Omental fat pad (tissue), 4 donors: ENCODE data around the gene GULP1. TPM values are rescaled to one million over a fixed set of nuclear protein-coding genes. Genes with fewer than 3 reads are reported as not detected.

Source experiments
- ATAC-seq: fragments of 150-250 bp; one replicate; pipeline ENCODE4 v1.9.1; 2016; ENCODE audit warnings: mild to moderate bottlenecking, moderate library complexity; ENCODE audit not compliant: low FRiP score
- DNase-seq: peaks from one replicate; pipeline ENCODE4 v3.0.0-alpha.2; 2019; ENCODE audit warnings: low spot score
- CTCF ChIP-seq, 3 donors: fragments of 450-650 bp; IDR thresholded peaks; one replicate each; pipeline ENCODE4 v1.5.1; 2016 to 2017; ENCODE audit warnings: antibody characterized with exemption in 3 of 3, mild to moderate bottlenecking in 3 of 3, moderate library complexity in 2 of 3
- total RNA-seq, 4 donors: library from RNA; depleted of rRNA; stranded (reverse); fragments of >200 nt; gene quantifications; one replicate each; pipeline ENCODE4 v1.1.0, GENCODE V29; 2016

GULP1 gene
- total RNA-seq, 4 donors from 2014 or later: 14.1 to 31.5 (median 16.5) TPM

- no peak for TF ChIP-seq CTCF (IDR thresholded peaks at IDR 0.05)
- DNase-seq (no peak), ATAC-seq (no peak)
These were observed 224.2 kb downstream of the GULP1 start for GRCh38 chr2:188515918-188516317.

- DNase-seq: no peak
- no peak for TF ChIP-seq CTCF (IDR thresholded peaks at IDR 0.05)
- no peak for ATAC-seq
These were observed 226.0 kb downstream of the GULP1 start for GRCh38 chr2:188517549-188518215.

- no peak for TF ChIP-seq CTCF (IDR thresholded peaks at IDR 0.05)
- ATAC-seq: no peak
- no peak for DNase-seq
These were observed 226.7 kb downstream of the GULP1 start for GRCh38 chr2:188518381-188518780.

DNA sequence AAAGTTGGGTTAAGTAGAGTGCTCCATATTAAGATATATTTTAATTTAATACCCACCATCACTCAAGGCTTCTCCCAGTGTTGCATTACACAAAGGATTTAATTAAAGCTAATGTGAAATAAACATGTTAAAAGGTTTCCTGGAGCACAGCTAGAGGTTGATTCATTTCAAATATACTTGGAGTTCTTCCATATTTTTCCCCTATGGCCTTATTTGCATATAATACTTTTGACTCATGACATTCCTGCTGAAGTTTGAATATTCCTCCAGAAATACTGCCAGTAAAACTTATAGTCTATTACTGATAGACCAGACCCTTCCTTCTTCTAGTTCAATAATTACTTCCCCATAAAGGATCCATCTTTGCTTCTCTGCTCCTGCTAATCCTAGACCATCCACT, 227.5 kb downstream of the GULP1 start:
- ATAC-seq (no peak), DNase-seq (no peak)
- no peak for TF ChIP-seq CTCF (IDR thresholded peaks at IDR 0.05)

GRCh38 chr2:188522517-188522916, 230.8 kb downstream of the GULP1 start:
- TF ChIP-seq CTCF (IDR thresholded peaks at IDR 0.05): no peak
- ATAC-seq: no peak
- no peak for DNase-seq

DNA sequence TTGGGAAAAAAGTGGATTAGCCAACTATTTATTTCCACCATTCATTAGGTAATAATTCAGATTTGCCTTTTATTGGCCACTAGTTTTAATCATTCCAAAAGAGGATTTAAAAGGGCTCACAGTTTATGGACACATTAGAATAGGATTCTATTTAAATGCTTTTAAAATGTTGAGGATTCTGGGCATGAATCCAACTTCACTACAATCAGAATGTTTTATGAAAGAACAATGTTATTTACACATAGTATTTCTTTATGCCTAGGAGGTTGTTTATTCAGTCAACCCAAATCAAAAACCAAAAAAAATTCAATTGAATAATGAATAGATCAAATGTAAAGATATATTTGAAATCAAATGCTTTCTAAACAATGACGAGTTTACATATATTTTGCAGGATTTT, 232.2 kb downstream of the GULP1 start:
- ATAC-seq: no peak
- DNase-seq: no peak
- no peak for TF ChIP-seq CTCF (IDR thresholded peaks at IDR 0.05)

DNA sequence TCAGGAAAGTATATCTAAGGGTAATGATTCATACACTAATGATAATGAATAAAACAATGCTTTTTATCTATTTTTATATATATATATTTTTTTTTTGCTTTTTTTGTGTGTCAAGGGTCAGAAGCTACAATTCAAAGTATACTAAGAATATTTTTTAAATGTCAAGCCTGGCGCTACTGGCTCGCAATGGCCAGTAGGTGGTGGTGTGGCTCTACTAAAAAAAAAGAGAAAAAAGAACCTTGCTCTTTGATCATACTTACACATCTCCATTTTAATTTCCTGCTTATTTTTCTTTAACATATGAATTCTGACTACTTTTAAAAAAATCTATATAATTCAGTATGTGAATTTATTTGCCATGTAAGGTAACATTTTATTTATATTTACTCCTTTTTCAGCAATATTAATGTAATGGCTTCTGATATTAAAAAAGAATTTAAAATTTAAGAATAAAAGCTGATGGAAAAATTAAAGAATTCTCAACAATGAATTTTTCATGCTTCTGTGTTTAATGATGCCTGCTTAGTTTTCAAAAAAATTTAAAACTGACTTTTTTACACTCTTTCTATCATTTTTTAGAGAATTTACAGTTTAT, 232.9 kb downstream of the GULP1 start:
- no peak for TF ChIP-seq CTCF (IDR thresholded peaks at IDR 0.05)
- no peak for ATAC-seq
- DNase-seq: no peak
